Hematopoietic multipotent progenitor cell treated with erythropoietin and hydrocortisone succinate and interleukin-3 and kit ligand, for 4 days (in vitro differentiated cells): ENCODE data around the gene PLEKHH3.
"Not testable (repeated sequence)": the region's sequence is repeated elsewhere in the genome, so short reads cannot be mapped to it uniquely, and the experiment has no call there.

ENCODE experiments used
- DNase-seq: peaks from one replicate; pipeline ENCODE4 v3.0.0-alpha.2; 2015

The PLEKHH3 gene

DNA sequence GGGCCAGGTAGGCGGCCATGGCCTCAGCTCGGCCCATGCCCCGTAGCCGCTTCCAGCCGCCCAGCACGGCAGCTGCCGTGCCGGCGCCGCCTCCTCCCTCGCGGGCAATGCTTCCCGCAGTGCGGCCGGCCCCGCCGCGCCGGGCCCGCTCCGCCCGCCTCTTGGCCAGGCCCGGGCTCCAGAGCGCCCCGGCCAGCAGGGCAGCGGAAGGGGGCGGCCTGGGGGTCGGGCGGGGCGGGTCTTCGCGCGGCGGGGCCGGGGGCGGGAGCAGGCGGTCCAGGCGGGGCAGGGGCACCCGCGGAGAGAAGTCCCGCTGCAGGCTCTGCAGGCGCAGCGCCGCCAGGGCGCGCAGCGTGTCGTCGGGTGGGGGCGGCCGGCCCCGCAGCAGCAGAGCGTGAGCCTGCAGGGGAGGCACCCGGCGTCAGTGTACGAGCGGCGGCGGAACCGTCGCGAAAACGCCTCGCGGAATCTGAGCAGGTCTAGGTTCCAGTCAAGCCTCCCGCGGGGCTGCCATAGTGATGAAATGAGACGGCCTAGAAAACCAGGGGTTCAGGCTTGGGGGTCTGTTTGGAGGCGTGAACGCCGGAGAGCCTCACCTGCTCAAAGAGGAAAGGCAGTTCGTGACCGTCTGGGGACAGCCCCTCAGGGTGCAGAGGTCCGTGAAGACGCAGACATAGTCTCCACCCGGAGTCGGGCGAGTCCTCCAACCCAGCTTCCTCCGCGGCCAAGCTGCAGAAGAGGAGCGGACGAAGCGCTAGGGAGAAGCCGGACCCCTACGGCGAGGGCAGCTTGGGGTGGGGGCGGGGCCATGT is 6.6 kb downstream of the PLEKHH3 start:
- no peak for DNase-seq

DNA sequence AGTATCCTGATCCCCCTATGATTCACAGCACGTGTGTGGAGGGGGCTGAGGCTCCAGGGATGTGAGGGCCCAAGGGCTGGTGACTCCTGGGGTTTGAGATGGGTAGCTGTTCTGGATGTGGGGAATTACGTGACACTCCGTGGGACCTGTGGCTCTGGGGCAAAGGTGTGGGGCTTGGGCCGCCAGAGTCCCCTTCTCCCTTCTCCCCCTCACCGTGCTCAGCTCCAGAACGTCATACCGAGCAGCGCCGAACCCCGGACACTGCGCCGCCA is 7.2 kb downstream of the PLEKHH3 start:
- no peak for DNase-seq

DNA sequence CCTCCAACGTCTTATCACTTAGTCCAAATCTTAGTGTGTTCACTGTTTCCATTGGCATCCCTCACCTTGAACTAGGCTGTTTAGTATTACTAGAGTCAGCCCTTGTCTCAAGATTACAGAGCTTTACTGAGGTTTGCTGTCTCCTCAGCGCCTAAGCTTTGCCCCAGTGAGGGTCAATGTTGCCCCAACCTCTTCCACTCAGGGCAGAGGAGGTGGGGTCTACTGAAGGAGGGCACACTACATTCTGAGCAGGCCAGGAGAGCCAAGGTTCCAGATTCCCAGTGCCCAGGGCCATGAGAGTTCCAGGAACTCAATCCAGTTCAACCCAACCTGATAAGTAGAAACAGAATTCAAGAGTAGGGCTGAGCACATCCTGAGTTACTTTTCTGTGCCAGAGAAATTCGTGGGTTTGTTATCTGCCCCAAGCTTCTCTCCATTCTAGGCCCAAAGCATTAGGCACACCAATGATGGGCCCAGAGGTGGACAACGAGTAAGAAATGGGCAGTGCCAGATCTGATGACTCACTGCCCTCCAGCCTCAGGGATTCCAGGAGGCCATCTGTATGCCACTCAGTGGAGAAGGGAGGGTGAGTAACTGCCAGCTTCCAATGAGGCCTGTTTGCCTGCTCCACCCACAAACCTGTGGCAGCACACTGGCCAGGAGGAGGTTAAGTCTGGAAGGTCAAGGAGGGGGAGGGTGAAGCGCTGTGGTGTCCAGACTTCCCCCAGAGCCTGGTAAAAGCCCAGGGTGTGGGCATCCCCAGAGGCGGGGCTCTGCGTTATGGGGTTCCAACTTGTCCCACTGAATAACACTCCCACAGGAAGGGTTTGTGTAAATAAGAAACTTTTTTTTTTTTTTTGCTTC is 9.5 kb downstream of the PLEKHH3 start:
- DNase-seq = peak; percentile 65

DNA sequence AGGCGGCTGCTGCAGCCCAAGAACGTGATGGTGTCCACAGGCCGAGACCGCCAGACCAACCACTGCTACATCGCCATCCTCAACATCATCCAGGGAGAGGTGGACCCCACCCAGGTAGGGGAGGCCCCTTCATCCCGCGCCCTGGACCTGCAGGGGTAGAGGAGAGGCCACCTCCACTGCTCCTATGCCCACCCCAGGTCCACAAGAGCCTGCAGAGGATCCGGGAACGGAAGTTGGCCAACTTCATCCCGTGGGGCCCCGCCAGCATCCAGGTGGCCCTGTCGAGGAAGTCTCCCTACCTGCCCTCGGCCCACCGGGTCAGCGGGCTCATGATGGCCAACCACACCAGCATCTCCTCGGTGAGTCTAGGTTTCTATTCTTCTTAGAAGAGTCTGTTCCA is 10.7 kb downstream of the PLEKHH3 start:
- DNase-seq = not testable (repeated sequence)

DNA sequence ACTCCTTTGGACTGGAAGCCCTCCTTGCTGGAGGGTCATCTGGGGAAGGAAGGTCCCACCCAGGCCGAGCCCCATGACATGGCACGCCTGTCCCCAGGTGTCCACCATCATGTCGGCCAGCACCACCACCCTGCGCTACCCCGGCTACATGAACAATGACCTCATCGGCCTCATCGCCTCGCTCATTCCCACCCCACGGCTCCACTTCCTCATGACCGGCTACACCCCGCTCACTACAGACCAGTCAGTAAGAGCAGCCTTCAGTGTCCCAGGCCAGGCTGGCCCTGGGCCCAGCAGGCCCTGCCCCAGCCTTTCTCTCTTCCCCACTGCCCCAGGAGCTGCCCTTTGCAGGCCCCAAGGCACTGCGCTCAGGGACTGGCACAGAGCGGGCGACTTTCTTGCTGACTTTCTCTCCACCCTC is 11.2 kb downstream of the PLEKHH3 start:
- no peak for DNase-seq

DNA sequence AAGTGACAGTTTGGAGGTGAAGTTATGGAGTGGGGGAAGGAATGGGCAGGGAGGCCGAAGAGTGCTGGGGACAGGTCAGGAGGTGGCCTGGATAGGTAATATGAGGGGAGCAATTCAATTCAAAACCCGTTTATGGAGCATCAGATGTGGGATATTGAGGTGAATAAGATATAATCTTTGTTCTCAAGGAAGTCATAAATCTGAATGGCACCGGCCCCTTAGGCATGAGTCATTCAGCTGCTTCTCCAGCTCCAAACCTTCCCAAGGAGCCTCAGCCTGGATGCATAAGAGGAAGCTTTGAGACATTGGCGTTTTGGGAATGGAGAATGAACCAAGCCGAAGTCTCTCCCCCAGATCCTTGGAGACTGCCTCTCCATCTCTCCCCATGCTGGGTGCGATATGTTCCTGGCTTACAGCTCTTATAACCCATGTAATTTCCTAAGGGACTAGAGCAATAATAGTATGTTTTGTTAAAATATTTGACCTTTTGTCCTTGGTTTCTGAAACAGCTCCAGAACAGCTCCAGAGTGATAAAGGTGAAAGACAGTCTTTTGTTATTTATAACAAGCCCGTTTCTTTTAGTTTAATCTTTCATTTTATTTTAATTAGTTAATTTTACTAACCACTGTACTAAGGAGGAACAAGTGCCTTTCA is 16.0 kb downstream of the PLEKHH3 start:
- no peak for DNase-seq

DNA sequence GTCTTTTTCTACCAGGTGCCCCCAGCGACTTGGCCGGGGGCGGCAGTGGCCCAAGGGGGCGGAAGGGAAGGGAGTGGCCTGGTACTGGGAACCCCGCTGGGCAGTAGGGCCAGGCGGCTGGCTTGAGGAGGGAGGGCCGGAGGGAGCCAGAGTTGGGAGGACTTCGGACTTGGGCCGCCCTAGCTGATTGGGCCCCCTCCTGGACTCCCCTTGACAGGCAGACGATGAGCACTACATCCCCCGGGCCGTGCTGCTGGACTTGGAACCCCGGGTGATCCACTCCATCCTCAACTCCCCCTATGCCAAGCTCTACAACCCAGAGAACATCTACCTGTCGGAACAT is 16.9 kb downstream of the PLEKHH3 start:
- DNase-seq = not testable (repeated sequence)

DNA sequence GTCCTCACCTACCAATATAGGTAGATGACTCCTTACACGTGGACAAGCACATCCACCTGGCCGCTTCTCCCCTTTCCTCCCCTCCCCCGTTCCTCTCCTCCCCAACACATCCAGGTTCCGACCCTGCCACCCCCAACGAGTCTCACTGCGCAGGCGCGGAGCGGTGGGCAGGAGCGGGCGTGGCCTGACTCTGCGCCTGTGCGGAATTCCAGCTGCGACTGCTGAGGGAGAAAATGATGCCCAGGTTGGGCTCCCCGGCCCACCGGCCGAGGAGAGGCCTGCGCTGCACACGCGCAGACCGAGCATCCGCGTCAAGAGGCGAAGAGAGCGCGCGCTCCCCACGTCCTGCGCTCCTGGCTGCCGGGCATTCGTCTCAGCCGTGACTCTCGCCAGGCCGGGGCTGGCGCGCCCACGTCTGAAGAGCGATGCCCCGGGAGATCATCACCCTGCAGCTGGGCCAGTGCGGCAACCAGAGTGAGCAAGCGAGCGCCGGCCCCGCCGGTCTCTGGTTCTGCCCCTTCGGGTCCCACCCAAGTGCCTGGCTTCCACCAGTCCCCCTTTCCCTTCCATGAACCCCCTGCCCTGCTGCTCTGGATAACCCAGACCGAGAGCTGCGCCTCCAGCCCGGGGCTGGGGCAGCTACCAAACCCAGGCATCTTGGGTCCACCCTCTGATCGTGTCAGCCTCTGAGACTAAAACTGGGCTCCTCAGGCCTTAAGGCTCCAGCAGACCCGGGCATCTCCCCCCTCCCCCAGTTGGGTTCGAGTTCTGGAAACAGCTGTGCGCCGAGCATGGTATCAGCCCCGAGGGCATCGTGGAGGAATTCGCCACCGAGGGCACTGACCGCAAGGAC is 17.5 kb downstream of the PLEKHH3 start, which contains the start of gene TUBG2:
TSS of gene TUBG2 (plus strand) at position 206 of the 853 bp plus-strand sequence. CDS start at position 426, 220 bp downstream.
- DNase-seq = peak; percentile 81

DNA sequence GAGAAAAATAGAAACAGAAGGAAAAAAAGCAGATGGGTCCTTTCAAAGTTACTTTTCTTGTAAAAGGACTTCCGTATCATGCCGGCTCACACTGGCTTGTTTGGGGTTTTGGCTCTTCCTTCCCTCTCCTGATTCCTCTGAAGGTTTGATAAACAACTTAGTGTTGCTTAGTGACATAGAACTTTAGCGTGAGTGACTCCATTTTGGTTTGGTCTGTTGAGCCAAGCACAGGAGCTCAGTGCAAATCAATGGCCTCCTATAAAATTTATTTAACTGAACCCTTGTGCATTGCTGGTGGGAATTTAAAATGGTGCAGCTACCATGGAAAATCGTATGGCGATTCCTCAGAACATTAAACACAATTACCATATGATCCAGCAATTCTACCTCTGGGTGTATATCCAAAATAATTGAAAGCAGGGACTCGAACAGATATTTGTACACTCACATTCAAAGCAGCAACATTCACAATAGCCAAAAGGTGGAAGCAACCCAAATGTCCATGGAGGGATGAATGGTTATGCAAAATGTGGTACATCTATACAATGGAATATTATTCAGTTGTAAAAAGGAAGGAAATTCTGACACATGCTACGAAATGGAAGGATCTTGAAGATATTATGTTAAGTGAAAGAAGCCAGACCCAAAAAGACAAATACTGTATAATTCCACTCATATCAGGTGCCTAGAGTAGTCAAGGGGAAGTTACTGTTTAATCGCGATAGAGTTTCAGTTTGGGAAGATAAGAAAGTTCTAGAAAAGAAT is 18.8 kb downstream of the PLEKHH3 start:
- DNase-seq = no peak

DNA sequence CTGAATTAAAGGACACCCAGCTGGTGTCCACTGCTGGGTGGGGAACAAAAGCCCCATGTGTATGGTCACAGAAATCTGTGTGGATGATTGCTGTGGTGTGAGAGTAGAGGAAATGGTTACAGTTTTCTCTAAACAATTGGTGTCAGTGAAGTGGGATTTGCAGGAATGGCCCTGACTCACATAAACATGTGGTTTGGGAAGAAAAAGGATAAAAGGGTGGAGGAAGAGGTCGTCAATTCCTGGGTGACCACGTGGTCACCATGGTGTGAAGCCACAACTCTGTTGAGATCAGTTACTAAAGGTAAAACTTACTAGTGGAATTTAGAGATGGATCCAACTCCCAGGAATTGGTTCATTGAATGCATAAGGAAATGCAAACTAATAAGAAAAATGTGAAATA is 21.3 kb downstream of the PLEKHH3 start:
- no peak for DNase-seq

DNA sequence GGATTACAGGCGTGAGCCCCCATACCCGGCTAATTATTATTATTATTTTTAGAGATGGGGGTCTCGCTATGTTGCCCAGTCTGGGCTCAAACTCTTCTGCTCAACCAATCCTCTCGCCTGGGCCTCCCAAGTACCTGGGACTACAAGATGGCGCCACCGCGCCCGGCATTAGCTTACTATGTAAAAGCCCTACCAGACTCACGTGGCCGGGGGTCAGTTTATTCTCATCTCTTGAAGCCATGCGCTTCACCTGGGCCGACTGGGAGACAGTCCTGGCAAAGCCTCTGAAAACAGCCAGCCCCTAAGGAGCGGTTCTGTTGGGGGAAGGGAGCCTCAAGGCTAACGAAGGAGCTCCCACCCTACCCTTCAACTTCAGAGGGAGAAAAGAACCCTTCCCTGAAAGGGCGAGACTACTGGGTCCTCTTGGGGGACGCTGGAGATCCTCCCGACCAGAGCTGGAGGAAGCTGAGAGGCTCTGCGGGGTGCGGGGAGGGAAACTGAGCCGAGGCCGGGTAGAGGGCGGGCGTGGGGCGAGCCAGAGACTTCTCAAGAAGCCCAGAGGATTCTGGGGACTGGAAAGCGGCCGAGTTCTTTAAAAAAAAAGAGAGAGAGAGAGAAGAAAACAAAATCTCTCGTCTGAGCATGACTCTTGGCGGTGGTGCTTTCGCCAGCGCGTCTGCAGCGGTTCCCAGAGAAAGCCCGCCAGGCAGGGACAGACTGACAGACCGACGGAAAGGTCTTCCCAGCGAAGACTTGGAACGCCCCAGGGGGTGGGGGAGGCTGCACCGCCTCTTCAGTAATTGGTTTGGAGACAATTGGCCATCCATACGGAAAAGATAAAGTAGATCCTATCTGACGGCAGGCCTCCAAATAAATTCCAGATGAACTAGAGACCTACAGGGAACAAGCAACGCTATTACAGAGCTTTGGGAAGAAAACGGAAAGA is 23.3 kb downstream of the PLEKHH3 start:
- DNase-seq = no peak

DNA sequence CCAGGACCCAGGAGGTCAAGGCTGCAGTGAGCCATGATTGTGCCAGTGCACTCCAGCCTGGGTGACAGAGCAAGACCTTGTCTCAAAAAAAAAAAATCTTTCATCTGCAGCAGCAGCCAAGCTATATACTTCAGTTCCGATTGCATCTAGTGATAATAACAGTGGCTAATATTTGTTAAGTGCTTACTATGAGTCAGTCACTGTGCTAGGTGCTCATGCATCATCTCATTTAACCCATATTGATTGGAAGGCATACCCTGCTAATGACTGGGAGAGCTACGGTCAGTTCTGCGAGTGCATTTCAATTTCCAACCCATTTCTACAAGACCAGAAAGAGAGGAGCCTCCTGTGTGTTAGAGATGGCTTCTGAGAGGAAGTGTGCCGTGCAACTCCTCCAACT is 25.4 kb downstream of the PLEKHH3 start:
- DNase-seq = no peak

DNA sequence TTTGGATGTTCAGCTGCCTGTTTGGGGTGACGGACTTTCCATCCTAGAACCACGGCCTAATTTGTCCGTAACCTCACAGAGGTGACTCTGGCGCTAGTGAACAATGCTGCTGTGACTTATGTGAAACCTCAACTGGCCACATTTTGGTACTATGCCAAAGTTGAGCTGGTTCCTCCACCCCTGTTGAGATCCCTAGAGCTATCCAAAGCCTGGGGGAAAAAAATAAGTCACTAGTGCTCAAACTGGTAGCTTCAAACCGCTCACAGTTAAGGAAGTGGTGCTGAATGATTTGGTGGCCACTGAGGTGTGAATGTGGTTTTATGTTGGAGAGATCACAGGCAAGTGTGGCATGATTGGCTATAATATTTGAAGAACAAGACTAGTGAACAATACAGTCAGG is 29.0 kb downstream of the PLEKHH3 start:
- peak; percentile 42 for DNase-seq

DNA sequence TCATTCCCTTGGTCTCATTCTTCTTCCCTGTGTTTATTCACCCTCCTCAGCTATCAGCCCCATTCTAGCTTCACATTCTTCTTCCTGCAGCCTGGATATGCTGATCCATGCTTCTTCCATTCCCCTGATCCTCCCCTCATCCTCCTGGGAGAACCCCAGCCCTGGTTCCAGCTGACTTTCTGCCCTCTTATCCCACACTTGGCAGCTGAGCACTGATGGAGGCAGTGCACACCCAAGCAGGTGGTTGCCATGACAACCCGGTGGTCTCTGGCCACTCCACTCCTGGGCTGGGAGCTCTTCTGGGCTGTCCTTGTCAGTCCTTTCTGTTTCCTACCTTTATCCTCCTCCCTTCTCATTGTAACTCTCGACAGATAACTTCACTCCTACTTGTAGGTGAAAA is 34.5 kb downstream of the PLEKHH3 start:
- DNase-seq = no peak

DNA sequence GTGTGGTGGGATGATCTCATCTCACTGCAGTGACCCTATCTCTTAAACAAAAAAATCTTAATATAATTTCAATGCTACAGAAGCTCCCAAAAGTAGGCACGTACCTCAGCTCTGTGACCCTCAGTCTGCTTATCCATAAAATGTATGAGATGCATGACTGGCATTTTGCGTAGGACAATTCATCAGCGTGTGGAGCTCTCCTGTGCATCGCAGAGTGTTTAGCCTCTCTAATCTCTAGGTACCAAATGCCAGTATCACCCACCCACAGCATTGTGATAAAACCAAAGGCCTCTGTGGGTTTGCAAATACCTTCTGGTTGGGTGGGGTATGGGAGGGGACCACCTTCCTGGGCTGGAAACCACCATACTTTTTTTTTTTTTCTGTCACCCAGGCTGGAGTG is 36.7 kb downstream of the PLEKHH3 start:
- DNase-seq = peak; percentile 97

DNA sequence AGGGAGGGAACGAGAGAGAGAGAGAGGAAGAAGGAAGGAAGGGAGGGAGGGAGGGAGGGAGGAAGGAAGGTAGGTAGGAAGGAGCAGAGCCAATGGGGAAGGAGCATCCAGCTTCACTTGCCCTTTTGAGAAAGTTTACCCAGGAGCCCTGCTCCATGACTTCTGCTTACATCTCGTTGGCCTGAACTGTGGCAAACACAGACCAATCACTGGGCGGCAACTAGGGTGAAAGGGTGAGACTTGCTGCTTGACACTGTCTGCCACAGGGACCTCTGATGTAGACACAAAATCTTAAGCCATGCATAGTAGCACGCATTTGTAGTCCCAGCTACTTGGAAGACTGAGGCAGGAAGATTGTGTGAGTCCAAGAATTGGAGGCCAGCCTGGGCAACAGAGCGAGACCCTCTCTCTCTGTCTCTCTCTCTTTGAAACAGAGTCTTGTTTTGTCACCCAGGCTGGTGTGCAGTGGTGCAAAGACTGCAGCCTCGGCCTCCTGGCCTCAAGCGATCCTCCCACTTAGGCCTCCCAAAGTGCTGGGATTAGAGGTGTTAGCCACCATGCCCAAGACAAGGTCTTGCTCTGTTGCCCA is 37.2 kb downstream of the PLEKHH3 start:
- peak; percentile 33 for DNase-seq

DNA sequence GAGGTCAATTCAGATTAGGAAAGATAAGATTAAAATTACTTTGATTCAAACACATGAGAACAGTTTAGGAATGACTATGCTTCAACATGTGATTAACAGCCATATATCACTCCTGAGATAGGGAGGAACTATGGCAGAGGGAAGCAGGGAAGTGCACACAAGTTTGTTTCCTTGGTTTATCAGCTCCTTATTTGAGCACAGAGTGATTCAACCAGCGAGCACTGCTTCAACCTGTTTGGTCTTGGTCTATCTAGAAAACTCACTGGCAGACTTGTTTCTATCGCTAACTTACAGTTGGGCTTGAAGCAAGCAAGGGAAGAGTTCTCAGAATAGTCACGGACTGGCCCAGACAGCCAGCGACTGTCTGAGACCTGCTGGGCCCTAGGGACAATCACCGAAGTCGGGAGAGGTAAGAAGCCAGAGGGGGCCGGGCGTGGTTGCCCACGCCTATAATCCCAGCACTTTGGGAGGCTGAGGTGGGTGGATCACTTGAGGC is 43.8 kb downstream of the PLEKHH3 start:
- peak; percentile 66 for DNase-seq

DNA sequence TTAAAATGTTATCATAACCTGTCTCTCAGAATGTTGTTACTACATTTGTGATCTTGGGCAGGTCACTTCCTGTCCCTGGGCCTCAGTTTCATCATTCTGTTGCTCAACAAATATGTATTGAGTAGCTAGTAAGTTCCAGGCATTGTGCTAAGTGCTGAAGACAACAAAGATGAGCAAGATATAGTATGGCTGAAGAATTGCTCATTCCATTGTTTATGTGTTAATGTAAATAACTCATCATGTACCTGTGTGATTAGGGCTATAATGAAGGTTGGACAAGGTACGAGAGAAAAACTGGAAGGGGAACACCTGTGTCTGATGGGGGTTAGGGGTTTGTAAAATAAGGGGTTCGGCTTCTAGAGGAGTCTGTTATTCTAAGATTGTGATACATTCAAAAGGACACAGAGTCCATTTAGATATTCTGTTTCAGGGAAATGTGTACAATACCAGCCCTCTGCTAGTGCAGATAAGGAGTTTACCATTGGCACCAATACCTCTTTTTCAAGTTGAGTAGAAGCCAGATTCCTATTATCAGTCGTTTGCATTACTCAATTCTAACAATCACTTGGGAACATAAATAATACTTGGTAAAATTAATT is 47.3 kb downstream of the PLEKHH3 start:
- peak; percentile 90 for DNase-seq

DNA sequence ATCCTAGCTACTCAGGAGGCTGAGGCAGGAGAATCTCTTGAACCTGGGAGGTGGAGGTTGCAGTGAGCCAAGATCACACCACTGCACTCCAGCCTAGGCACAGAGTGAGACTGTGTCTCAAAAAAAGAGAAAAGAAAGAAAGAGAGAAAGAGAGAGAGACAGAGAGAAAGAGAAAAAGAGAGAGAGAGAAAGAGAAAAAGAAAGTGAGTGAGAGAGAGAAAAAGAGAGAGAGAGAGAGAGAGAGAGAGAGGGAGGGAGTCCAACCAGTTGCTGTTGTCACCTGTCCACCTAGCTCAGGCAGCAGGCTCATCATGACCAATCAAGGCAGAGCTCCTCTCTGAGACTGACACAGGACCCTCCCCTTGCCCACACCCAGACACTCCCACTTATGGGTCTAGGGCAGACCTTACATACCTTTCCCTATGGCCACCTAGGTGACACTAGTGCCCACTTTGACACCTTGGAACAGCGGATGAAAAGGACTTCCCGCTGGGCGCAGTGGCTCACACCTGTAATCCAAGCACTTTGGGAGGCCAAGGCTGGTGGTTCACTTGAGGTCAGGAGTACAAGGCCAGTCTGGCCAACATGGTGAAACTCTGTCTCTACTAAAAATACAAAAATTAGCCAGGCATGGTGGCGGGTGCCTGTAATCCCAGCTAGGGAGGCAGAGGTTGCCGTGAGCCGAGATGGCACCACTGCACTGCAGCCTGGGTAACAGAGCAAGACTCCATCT is 49.6 kb downstream of the PLEKHH3 start:
- not testable (repeated sequence) for DNase-seq
